ENCODE results near the gene TOM1L1.

GRCh38 chr17:54968988-54969332 is 68.3 kb downstream of the TOM1L1 start:
- TF ChIP-seq, protein P1, sequence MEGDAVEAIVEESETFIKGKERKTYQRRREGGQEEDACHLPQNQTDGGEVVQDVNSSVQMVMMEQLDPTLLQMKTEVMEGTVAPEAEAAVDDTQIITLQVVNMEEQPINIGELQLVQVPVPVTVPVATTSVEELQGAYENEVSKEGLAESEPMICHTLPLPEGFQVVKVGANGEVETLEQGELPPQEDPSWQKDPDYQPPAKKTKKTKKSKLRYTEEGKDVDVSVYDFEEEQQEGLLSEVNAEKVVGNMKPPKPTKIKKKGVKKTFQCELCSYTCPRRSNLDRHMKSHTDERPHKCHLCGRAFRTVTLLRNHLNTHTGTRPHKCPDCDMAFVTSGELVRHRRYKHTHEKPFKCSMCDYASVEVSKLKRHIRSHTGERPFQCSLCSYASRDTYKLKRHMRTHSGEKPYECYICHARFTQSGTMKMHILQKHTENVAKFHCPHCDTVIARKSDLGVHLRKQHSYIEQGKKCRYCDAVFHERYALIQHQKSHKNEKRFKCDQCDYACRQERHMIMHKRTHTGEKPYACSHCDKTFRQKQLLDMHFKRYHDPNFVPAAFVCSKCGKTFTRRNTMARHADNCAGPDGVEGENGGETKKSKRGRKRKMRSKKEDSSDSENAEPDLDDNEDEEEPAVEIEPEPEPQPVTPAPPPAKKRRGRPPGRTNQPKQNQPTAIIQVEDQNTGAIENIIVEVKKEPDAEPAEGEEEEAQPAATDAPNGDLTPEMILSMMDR (IDR thresholded peaks at IDR 0.05): no peak
- TF ChIP-seq POLR2A (IDR thresholded peaks at IDR 0.05): no peak
